Prostate gland (tissue), 2 donors: ENCODE measurements around the gene CMTM4. TPM values are rescaled to one million over a fixed set of nuclear protein-coding genes. Genes with fewer than 3 reads are reported as not detected.

Source experiments
- DNase-seq: peaks from one replicate; pipeline ENCODE4 v3.0.0-alpha.2; 2019; ENCODE audit warnings: low spot score
- H3K27ac ChIP-seq, 2 donors: fragments of 200-600 bp; sonication (generic); 2 replicates each; pipeline ENCODE4 v1.5.1; 2017 to 2019
- H3K27me3 ChIP-seq: fragments of 200-600 bp; sonication (generic); replicated peaks from 2 replicates; pipeline ENCODE4 v1.5.1; 2019; ENCODE audit not compliant: insufficient read depth
- H3K36me3 ChIP-seq, 2 donors: fragments of 200-600 bp; sonication (generic); 1 replicate in 1 of 2; 2 replicates in 1 of 2; pipeline versions ENCODE4 v1.5.1 to v1.8.1; 2017 to 2019
- H3K4me1 ChIP-seq: fragments of 200-600 bp; sonication (generic); replicated peaks from 2 replicates; pipeline ENCODE4 v1.5.1; 2019
- H3K4me3 ChIP-seq, 2 donors: fragments of 200-600 bp; sonication (generic); 2 replicates each; pipeline ENCODE4 v1.5.1; 2017 to 2019
- H3K9me3 ChIP-seq: fragments of 200-600 bp; sonication (generic); 2 replicates; pipeline ENCODE4 v1.5.1; 2017
- POLR2A ChIP-seq: fragments of 450-650 bp; IDR thresholded peaks from one replicate; pipeline ENCODE4 v1.6.1; 2016; ENCODE audit warnings: antibody characterized with exemption, mild to moderate bottlenecking
- POLR2AphosphoS5 ChIP-seq: sonication (generic); formaldehyde crosslinking; IDR thresholded peaks from one replicate; pipeline ENCODE4 v1.6.1; 2017; ENCODE audit warnings: antibody characterized with exemption
- WGBS: methylation state at CpG from one replicate; pipeline ENCODE4 v1.1.5; 2018; 5-methylcytosine and 5-hydroxymethylcytosine counted together
- intact Hi-C: fragments of 100-400 bp; cut with DNase I; formaldehyde crosslinking; loops from one replicate; pipeline ENCODE4 v1.14.2; 2022
- total RNA-seq, 2 donors: library from RNA; depleted of rRNA; stranded (reverse); fragments of >200 nt; gene quantifications; one replicate each; pipeline ENCODE4 v1.1.0, GENCODE V29; 2016
- TF ChIP-seq, protein P1 (sequence below), 4 experiments: fragments of 200-600 bp in 2 of 4; fragments of 450-650 bp in 2 of 4; sonication (generic) in 2 of 4; IDR thresholded peaks; 1 replicate in 3 of 4; 2 replicates in 1 of 4; pipeline ENCODE4 v1.5.1; 2016 to 2019; ENCODE audit warnings: antibody characterized with exemption in 4 of 4, mild to moderate bottlenecking in 2 of 4, moderate library complexity in 2 of 4

The CMTM4 gene
- total RNA-seq, 2 donors from 2014 or later = 46.9 to 57.7 TPM

GRCh38 chr16:66608241-66609138 lies 88.1 kb downstream of the CMTM4 start:
- Histone ChIP-seq H3K27me3 (no peaks in the 10 kb centered on the region), H3K4me1 (peaks cover 3% of the 10 kb centered on the region), H3K9me3 (no peaks in the 10 kb centered on the region), H3K27ac (no peak overlapping the region), H3K4me3 (no peak overlapping the region), H3K36me3 (peaks cover 7 to 9% of the 10 kb centered on the region in 2 donors)
- TF ChIP-seq POLR2A = no peak
- TF ChIP-seq POLR2AphosphoS5 = peak; percentile 68
- TF ChIP-seq, protein P1, sequence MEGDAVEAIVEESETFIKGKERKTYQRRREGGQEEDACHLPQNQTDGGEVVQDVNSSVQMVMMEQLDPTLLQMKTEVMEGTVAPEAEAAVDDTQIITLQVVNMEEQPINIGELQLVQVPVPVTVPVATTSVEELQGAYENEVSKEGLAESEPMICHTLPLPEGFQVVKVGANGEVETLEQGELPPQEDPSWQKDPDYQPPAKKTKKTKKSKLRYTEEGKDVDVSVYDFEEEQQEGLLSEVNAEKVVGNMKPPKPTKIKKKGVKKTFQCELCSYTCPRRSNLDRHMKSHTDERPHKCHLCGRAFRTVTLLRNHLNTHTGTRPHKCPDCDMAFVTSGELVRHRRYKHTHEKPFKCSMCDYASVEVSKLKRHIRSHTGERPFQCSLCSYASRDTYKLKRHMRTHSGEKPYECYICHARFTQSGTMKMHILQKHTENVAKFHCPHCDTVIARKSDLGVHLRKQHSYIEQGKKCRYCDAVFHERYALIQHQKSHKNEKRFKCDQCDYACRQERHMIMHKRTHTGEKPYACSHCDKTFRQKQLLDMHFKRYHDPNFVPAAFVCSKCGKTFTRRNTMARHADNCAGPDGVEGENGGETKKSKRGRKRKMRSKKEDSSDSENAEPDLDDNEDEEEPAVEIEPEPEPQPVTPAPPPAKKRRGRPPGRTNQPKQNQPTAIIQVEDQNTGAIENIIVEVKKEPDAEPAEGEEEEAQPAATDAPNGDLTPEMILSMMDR (IDR thresholded peaks at IDR 0.05) = peak; percentile 86 to 92 (median 90)
- intact Hi-C loops = loop anchor here (5.0 kb wide), 1 partner anchor 144 kb away; the partner anchor contains the start of gene DYNC1LI2
- peak; percentile 90 for DNase-seq
- WGBS = 34% methylated on average over 17 of the region's 17 CpGs

DNA sequence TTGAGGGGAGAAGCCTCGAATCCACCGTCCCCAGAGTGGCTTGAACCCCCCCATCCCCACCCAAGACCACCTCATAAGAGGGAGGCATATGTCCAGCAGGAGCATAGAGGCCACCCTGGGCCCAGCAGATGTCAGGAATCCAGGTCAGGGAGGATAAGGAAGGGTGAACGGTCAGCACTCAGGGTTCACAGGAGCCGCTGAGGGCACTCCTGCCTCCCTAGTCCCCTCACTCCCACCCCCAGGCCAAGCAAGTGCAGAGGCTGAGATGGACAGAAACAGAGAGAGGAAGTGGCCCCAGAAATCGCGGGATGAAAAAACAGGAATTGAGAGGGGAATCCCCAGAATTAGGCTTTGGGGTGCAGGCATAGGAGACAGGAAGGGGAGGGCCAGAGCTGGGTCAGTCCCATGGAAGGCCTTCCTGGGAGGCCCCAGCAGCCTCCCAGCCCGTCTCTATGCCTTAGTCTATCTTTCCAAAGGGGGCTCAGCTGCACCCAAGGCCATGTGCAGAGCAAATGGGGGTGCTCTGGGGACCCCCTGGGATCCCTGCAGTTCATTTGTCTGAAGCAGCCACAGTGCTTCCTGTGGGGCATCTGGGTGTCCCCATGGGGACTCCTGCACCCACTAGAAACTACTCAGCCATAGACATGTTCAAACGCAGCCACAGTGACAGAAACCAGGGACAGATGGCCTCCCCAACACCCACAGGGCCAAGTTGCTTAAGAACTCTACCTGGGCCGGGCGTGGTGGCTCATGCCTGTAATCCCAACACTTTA lies 90.4 kb downstream of the CMTM4 start:
- peaks cover 7 to 9% of the 10 kb centered on the region in 2 donors for H3K36me3 ChIP-seq
- H3K27ac ChIP-seq = peak overlapping the region; percentile 81 to 86
- no peaks in the 10 kb centered on the region for H3K27me3 ChIP-seq
- peaks cover 6% of the 10 kb centered on the region for H3K4me1 ChIP-seq
- H3K9me3 ChIP-seq = no peaks in the 10 kb centered on the region
- 52% methylated on average over 10 of the region's 10 CpGs for WGBS
- DNase-seq = no peak
- intact Hi-C loops = loop anchor here (2.0 to 5.0 kb wide), 2 partner anchors 146 to 199 kb away; partner anchors contain the start of gene DYNC1LI2
- TF ChIP-seq POLR2AphosphoS5 (no peak), POLR2A (no peak)
- TF ChIP-seq, protein P1 (IDR thresholded peaks at IDR 0.05) = no peak
- H3K4me3 ChIP-seq = no peak overlapping the region

DNA sequence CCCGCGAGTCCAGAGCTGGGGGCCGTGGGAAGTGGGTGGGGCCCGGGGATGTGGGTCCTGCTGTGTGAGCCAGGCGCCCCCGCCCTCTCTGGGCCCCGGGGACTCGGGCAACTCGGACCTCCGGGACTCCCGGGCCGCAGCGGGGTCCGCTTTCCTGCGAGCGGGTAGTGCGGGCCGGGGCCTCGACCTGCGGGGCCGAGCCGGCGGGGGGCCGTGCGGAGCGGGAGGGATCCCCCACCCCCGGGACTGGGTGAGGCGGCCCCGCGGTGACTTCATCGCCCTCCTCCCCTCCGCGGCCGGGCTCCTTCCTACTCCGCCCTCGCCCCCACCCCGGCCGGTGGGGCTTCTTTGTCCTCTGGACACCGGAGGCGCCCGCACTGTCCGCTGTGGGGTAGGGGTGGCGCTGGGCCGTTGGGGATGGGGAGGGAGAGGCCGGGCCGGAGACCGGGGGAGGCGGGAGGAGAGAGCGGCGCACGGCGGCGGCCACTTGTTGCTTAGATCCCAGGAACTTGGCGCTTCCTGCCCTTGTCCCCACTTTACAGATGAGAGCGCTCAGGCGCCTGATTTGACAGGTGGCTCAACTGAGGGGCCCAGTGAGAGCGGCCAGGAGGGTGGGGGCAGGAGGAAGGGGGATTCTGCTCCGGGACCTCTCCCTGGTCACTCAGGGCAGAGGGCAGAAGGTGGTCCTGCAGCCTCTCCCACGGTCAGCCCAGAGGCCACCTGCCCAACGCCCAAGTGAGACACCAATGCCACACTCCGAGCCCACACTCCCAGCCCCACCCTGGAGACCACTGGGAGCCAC lies 91.2 kb downstream of the CMTM4 start:
- Histone ChIP-seq H3K4me3 (peak overlapping the region; percentile 73 to 76), H3K27me3 (no peaks in the 10 kb centered on the region), H3K9me3 (no peaks in the 10 kb centered on the region), H3K27ac (peak overlapping the region; percentile 81 to 86), H3K36me3 (peaks cover 6% of the 10 kb centered on the region in 2 donors), H3K4me1 (peaks cover 6% of the 10 kb centered on the region)
- intact Hi-C loops = loop anchor here (2.0 to 5.0 kb wide), 2 partner anchors 147 to 199 kb away; partner anchors contain the start of gene DYNC1LI2
- 4% methylated on average over 50 of the region's 61 CpGs for WGBS
- no peak for DNase-seq
- TF ChIP-seq, protein P1 (IDR thresholded peaks at IDR 0.05) = peak in 1 of 4 experiments; percentile 9
- TF ChIP-seq POLR2A (peak; percentile 6), POLR2AphosphoS5 (no peak)

GRCh38 chr16:66604376-66605176 lies 92.0 kb downstream of the CMTM4 start, which contains the start of gene CMTM3:
CMTM3 (plus strand) TSS chr16:66604704; CDS start chr16:66604806, 102 bp downstream.
- H3K27me3 ChIP-seq = no peaks in the 10 kb centered on the region
- TF ChIP-seq POLR2A (no peak), POLR2AphosphoS5 (no peak)
- TF ChIP-seq, protein P1 (IDR thresholded peaks at IDR 0.05) = peak; percentile 69 to 86 (median 74)
- WGBS = 1% methylated on average over 64 of the region's 96 CpGs

More at GRCh38 chr16:66604376-66605176, 92.0 kb downstream of the CMTM4 start, which contains the start of gene CMTM3:
- H3K4me1 ChIP-seq = peaks cover 6% of the 10 kb centered on the region
- intact Hi-C loops = loop anchor here (2.0 to 5.0 kb wide), 2 partner anchors 148 to 198 kb away; partner anchors contain the start of gene DYNC1LI2
- peak within 1 kb of the TSS; percentile 81 to 86 for H3K27ac ChIP-seq
- DNase-seq = no peak
- peak within 1 kb of the TSS; percentile 73 to 76 for H3K4me3 ChIP-seq
- H3K9me3 ChIP-seq = no peaks in the 10 kb centered on the region
- H3K36me3 ChIP-seq = no peaks in the 10 kb centered on the region
